Gastroesophageal sphincter (tissue), 3 donors: ENCODE results near the gene PIGP.

Source experiments
- EP300 ChIP-seq: sonication (generic); formaldehyde crosslinking; IDR thresholded peaks from one replicate; pipeline ENCODE4 v1.6.1; 2017; ENCODE audit warnings: antibody characterized with exemption, mild to moderate bottlenecking
- POLR2A ChIP-seq, 2 donors: fragments of 450-650 bp; IDR thresholded peaks; one replicate each; pipeline ENCODE4 v1.6.1; 2017; ENCODE audit warnings: antibody characterized with exemption in 2 of 2, mild to moderate bottlenecking in 2 of 2, moderate library complexity in 1 of 2
- TF ChIP-seq, protein P1 (sequence below), 4 experiments: fragments of 200-600 bp in 2 of 4; fragments of 450-650 bp in 2 of 4; sonication (generic) in 1 of 4; IDR thresholded peaks; one replicate each; pipeline ENCODE4 v1.5.1; 2017 to 2019; ENCODE audit warnings: antibody characterized with exemption in 4 of 4, mild to moderate bottlenecking in 2 of 4, moderate library complexity in 2 of 4

DNA sequence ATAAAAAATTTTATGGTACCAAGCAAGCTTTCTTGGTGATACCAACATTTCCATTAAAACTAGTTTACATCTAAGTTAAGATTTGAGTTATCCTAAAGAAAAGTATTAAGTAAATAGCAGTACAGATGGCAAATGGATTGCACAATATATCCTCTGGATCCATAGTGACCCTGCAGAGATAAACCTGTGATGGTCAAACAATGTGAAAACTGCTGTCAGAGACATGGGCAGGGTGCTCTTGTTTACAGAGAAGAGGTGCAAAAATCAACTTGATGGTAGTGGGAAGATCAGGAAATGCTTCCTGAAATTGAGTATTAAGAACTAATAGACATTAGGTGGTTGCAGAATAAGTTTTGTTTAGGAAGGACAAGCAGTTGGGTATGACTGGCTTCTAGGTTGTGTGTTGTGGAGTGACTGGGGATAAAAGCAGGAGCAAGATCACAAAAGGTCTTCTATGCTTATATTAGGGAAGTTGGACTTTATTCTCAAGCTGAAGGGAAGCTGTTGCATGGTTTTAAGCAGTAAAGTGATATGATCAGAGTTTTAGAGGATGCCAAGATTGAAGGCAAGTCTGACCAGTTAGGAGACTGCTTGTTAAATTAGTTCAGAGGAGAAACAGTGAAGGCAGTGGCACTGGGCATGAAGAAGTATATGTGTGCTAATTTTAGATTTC lies 10.1 kb upstream of the PIGP start:
- TF ChIP-seq POLR2A (IDR thresholded peaks at IDR 0.05) (no peak), EP300 (no peak)
- TF ChIP-seq, protein P1, sequence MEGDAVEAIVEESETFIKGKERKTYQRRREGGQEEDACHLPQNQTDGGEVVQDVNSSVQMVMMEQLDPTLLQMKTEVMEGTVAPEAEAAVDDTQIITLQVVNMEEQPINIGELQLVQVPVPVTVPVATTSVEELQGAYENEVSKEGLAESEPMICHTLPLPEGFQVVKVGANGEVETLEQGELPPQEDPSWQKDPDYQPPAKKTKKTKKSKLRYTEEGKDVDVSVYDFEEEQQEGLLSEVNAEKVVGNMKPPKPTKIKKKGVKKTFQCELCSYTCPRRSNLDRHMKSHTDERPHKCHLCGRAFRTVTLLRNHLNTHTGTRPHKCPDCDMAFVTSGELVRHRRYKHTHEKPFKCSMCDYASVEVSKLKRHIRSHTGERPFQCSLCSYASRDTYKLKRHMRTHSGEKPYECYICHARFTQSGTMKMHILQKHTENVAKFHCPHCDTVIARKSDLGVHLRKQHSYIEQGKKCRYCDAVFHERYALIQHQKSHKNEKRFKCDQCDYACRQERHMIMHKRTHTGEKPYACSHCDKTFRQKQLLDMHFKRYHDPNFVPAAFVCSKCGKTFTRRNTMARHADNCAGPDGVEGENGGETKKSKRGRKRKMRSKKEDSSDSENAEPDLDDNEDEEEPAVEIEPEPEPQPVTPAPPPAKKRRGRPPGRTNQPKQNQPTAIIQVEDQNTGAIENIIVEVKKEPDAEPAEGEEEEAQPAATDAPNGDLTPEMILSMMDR (IDR thresholded peaks at IDR 0.05) = no peak
